K562 (cell line): Measurements from ENCODE around the gene SLC13A4. TPM values are rescaled to one million over a fixed set of nuclear protein-coding genes. Genes with fewer than 3 reads are reported as not detected.

Experiments
- ARHGAP35 ChIP-seq: fragments of 450-650 bp; IDR thresholded peaks from 2 replicates; pipeline ENCODE4 v1.6.1; 2018; ENCODE audit not compliant: partially characterized antibody
- ASH1L ChIP-seq: fragments of 450-650 bp; IDR thresholded peaks from 2 replicates; pipeline ENCODE4 v1.6.1; 2018; ENCODE audit warnings: borderline replicate concordance, mild to moderate bottlenecking, low read depth; ENCODE audit not compliant: partially characterized antibody
- CHD1 ChIP-seq: fragments of 200-600 bp; sonication (generic); IDR thresholded peaks from one replicate; pipeline ENCODE4 v1.6.1; 2012; ENCODE audit warnings: mild to moderate bottlenecking, moderate library complexity, low read length, inconsistent platforms
- ESRRA ChIP-seq: fragments of 450-650 bp; IDR thresholded peaks from 2 replicates; pipeline ENCODE4 v1.6.1; 2014; ENCODE audit warnings: low read depth, mild to moderate bottlenecking, moderate library complexity, borderline replicate concordance
- HEY1 ChIP-seq: fragments of 250-450 bp; sonication (Bioruptor Pico); IDR thresholded peaks from 2 replicates; pipeline ENCODE4 v1.5.0; 2020; ENCODE audit warnings: mild to moderate bottlenecking, moderate library complexity, borderline replicate concordance
- HOMEZ ChIP-seq: fragments of 250-450 bp; sonication (Bioruptor Pico); IDR thresholded peaks from 2 replicates; pipeline ENCODE4 v1.4.0; 2020; ENCODE audit warnings: mild to moderate bottlenecking, moderate library complexity
- HSF4 ChIP-seq: fragments of 250-450 bp; sonication (Bioruptor Pico); IDR thresholded peaks from 2 replicates; pipeline ENCODE4 v2.1.2; 2022; ENCODE audit warnings: mild to moderate bottlenecking, moderate library complexity, borderline replicate concordance
- KLF10 ChIP-seq: fragments of 250-450 bp; sonication (Bioruptor Pico); IDR thresholded peaks from 2 replicates; pipeline ENCODE4 v1.6.1; 2021; ENCODE audit warnings: matching md5 sums
- KLF16 ChIP-seq: IDR thresholded peaks from 2 replicates; pipeline ENCODE4 v1.6.1; 2016; ENCODE audit warnings: antibody characterized with exemption
- L3MBTL2 ChIP-seq: fragments of 450-650 bp; IDR thresholded peaks from 2 replicates; pipeline ENCODE4 v1.6.1; 2016; ENCODE audit warnings: mild to moderate bottlenecking, moderate library complexity
- MBD2 ChIP-seq: sonication (generic); IDR thresholded peaks from 2 replicates; pipeline ENCODE4 v1.6.1; 2016; ENCODE audit warnings: low read depth, borderline replicate concordance
- MCM3 ChIP-seq: fragments of 450-650 bp; IDR thresholded peaks from 2 replicates; pipeline ENCODE4 v1.6.1; 2016
- NR2C1 ChIP-seq, 2 experiments: fragments of 450-650 bp; IDR thresholded peaks; 2 replicates each; pipeline ENCODE4 v1.6.1; 2017; ENCODE audit warnings: mild to moderate bottlenecking in 2 of 2, antibody characterized with exemption in 1 of 2, inconsistent platforms in 1 of 2, missing compliant biosample characterization in 1 of 2, missing genetic modification characterization in 1 of 2
- PYGO2 ChIP-seq: fragments of 450-650 bp; IDR thresholded peaks from 2 replicates; pipeline ENCODE4 v1.6.1; 2016; ENCODE audit warnings: mild to moderate bottlenecking, missing genetic modification characterization, moderate library complexity, missing compliant biosample characterization
- RERE ChIP-seq: sonication (generic); formaldehyde crosslinking; IDR thresholded peaks from 2 replicates; pipeline ENCODE4 v1.8.0; 2023; ENCODE audit warnings: missing genetic modification reagents, mild to moderate bottlenecking, borderline replicate concordance
- SRSF1 ChIP-seq: fragments of 200-400 bp; formaldehyde crosslinking; IDR thresholded peaks from 2 replicates; pipeline ENCODE4 v1.6.1; 2017; ENCODE audit warnings: mild to moderate bottlenecking, low read depth, low read length, moderate library complexity
- TAF15 ChIP-seq: fragments of 200-400 bp; formaldehyde crosslinking; IDR thresholded peaks from 2 replicates; pipeline ENCODE4 v1.6.1; 2017; ENCODE audit warnings: mild to moderate bottlenecking, low read depth, low read length, moderate library complexity
- U2AF1 ChIP-seq: fragments of 200-400 bp; formaldehyde crosslinking; optimal IDR thresholded peaks from 2 replicates; pipeline ENCODE3; 2017; ENCODE audit warnings: mild to moderate bottlenecking, low read depth, low read length, moderate library complexity
- ZC3H4 ChIP-seq: sonication (generic); formaldehyde crosslinking; IDR thresholded peaks from 2 replicates; pipeline ENCODE4 v1.9.0; 2021; ENCODE audit warnings: missing genetic modification reagents, borderline replicate concordance
- ZFX ChIP-seq: sonication (generic); formaldehyde crosslinking; IDR thresholded peaks from 2 replicates; pipeline ENCODE4 v1.8.0; 2022; ENCODE audit warnings: mild to moderate bottlenecking, missing genetic modification reagents, moderate library complexity
- ZNF347 ChIP-seq: fragments of 450-650 bp; formaldehyde crosslinking; IDR thresholded peaks from 2 replicates; pipeline ENCODE4 v1.4.0; 2020; ENCODE audit warnings: low read depth, mild to moderate bottlenecking, moderate library complexity
- ZNF511 ChIP-seq: sonication (generic); formaldehyde crosslinking; IDR thresholded peaks from 2 replicates; pipeline ENCODE4 v1.8.0; 2022; ENCODE audit warnings: mild to moderate bottlenecking, missing genetic modification reagents
- ZSCAN32 ChIP-seq: fragments of 450-650 bp; formaldehyde crosslinking; IDR thresholded peaks from 2 replicates; pipeline ENCODE4 v1.4.0; 2020; ENCODE audit warnings: mild to moderate bottlenecking, moderate library complexity
- polyA plus RNA-seq, 8 experiments: library from polyadenylated mRNA; depleted of rRNA in 4 of 8; stranded (reverse) in 5 of 8; unstranded in 3 of 8; fragments of >200 nt; fragmentation: Nextera tagmentation in 2 of 8; fragmentation: Illumina TruSeq in 1 of 8; extraction: Ambion mirVana in 2 of 8; extraction: Trizol in 1 of 8; gene quantifications; 2 replicates each; pipeline versions ENCODE4 v1.2.1 to v1.2.3, GENCODE V29; 2011 to 2014; ENCODE audit warnings: inconsistent platforms in 1 of 8, missing spikeins in 1 of 8
- total RNA-seq, 7 experiments: library from RNA; depleted of rRNA in 6 of 7; stranded (reverse); fragments of >200 nt in 6 of 7; fragmentation: Illumina TruSeq in 2 of 7; extraction: Trizol in 2 of 7; gene quantifications; 2 replicates each; pipeline versions ENCODE4 v1.2.1 to v1.2.3, GENCODE V29; 2011 to 2021; ENCODE audit warnings: low replicate concordance in 1 of 7

Gene SLC13A4
- total and polyA plus RNA-seq, 9 of the 15 experiments (the other 6 are each of a cell fraction or from before 2014, with no cell fraction given) = 0.11 to 1.0 (median 0.36) TPM

- TF ChIP-seq ZNF511 (CRISPR knock-in tag) (no peak), ZSCAN32 (CRISPR knock-in tag) (no peak), ASH1L (no peak), KLF16 (no peak), ESRRA (peak; percentile 34; the same call in 1 of the 2 replicates), MCM3 (no peak), ZFX (no peak), HEY1 (CRISPR knock-in tag) (no peak), HSF4 (CRISPR knock-in tag) (no peak), ARHGAP35 (no peak), RERE (CRISPR knock-in tag) (no peak), L3MBTL2 (no peak), TAF15 (no peak), CHD1 (no peak), SRSF1 (no peak), U2AF1 (no peak), KLF10 (CRISPR knock-in tag) (no peak), ZNF347 (CRISPR knock-in tag) (no peak), MBD2 (no peak), ZC3H4 (CRISPR knock-in tag) (no peak), NR2C1 (IDR thresholded peaks at IDR 0.05) (no peak), NR2C1 (tag; IDR thresholded peaks at IDR 0.05) (peak; percentile 20; the same call in 1 of the 2 replicates), HOMEZ (CRISPR knock-in tag) (no peak), PYGO2 (tag) (no peak)
These were observed 17.8 kb upstream of the SLC13A4 start (continued) for GRCh38 chr7:135745703-135746312.
